MM.1S (cell line): ENCODE results near the gene SREBF1.
A peak's percentile ranks its signal among the peaks of the same experiment; 100 is the strongest.

Source experiments
- DNase-seq: peaks from one replicate; pipeline ENCODE4 v3.0.0-alpha.2; 2015
- H2AFZ ChIP-seq: fragments of 300-600 bp; sonication (generic); 2 replicates; pipeline ENCODE4 v1.6.0; 2016; ENCODE audit warnings: antibody characterized with exemption, low read length
- H3F3A ChIP-seq: fragments of 300-600 bp; sonication (generic); 2 replicates; pipeline ENCODE4 v1.6.1; 2016; ENCODE audit warnings: mild to moderate bottlenecking, antibody characterized with exemption, low read length, moderate library complexity, mixed read lengths; ENCODE audit not compliant: insufficient read depth
- H3K27ac ChIP-seq: fragments of 300-600 bp; sonication (generic); 2 replicates; pipeline ENCODE4 v1.5.1; 2016; ENCODE audit warnings: mild to moderate bottlenecking, low read length
- H3K27me3 ChIP-seq: fragments of 300-600 bp; sonication (generic); replicated peaks from 2 replicates; pipeline ENCODE4 v1.6.0; 2016; ENCODE audit warnings: low read length; ENCODE audit not compliant: insufficient read depth
- H3K36me3 ChIP-seq: fragments of 300-600 bp; sonication (generic); replicated peaks from 2 replicates; pipeline ENCODE4 v1.6.1; 2016; ENCODE audit warnings: mild to moderate bottlenecking, low read length, mixed read lengths; ENCODE audit not compliant: insufficient read depth
- H3K4me1 ChIP-seq: fragments of 300-600 bp; sonication (generic); 2 replicates; pipeline ENCODE4 v1.6.1; 2016; ENCODE audit warnings: low read length, mixed read lengths
- H3K4me2 ChIP-seq: fragments of 300-600 bp; sonication (generic); 2 replicates; pipeline ENCODE4 v1.6.0; 2016; ENCODE audit warnings: low read depth, low read length
- H3K4me3 ChIP-seq: fragments of 300-600 bp; sonication (generic); 2 replicates; pipeline ENCODE4 v1.5.1; 2016; ENCODE audit warnings: low read length, mixed read lengths
- H3K79me2 ChIP-seq: fragments of 300-600 bp; sonication (generic); 2 replicates; pipeline ENCODE4 v1.6.1; 2016; ENCODE audit warnings: mixed run types, low read length, mixed read lengths
- H3K9ac ChIP-seq: fragments of 300-600 bp; sonication (generic); 2 replicates; pipeline ENCODE4 v1.6.1; 2016; ENCODE audit warnings: low read length, mixed read lengths
- H3K9me2 ChIP-seq: fragments of 300-600 bp; sonication (generic); replicated peaks from 2 replicates; pipeline ENCODE4 v1.6.1; 2016; ENCODE audit warnings: mild to moderate bottlenecking, low read length, mixed read lengths; ENCODE audit not compliant: insufficient read depth
- H3K9me3 ChIP-seq: fragments of 300-600 bp; sonication (generic); replicated peaks from 2 replicates; pipeline ENCODE4 v1.6.1; 2016; ENCODE audit warnings: mild to moderate bottlenecking, low read length, mixed read lengths; ENCODE audit not compliant: insufficient read depth
- H4K20me1 ChIP-seq: fragments of 300-600 bp; sonication (generic); 2 replicates; pipeline ENCODE4 v1.6.1; 2016; ENCODE audit warnings: mild to moderate bottlenecking, low read length, moderate library complexity, mixed read lengths; ENCODE audit not compliant: insufficient read depth
- EZH2 ChIP-seq: fragments of 300-600 bp; sonication (generic); optimal IDR thresholded peaks from 2 replicates; pipeline ENCODE3; 2017; ENCODE audit warnings: low read depth, mild to moderate bottlenecking, antibody characterized with exemption, low read length, mixed read lengths
- EZH2phosphoT487 ChIP-seq: fragments of 300-600 bp; sonication (generic); IDR thresholded peaks from 2 replicates; pipeline ENCODE4 v1.6.1; 2018; ENCODE audit warnings: antibody characterized with exemption, low read length
- TF ChIP-seq, protein P1 (sequence below): fragments of 300-600 bp; sonication (generic); IDR thresholded peaks from 2 replicates; pipeline ENCODE4 v1.5.1; 2016; ENCODE audit warnings: antibody characterized with exemption, low read length, mixed read lengths

SREBF1 gene

DNA sequence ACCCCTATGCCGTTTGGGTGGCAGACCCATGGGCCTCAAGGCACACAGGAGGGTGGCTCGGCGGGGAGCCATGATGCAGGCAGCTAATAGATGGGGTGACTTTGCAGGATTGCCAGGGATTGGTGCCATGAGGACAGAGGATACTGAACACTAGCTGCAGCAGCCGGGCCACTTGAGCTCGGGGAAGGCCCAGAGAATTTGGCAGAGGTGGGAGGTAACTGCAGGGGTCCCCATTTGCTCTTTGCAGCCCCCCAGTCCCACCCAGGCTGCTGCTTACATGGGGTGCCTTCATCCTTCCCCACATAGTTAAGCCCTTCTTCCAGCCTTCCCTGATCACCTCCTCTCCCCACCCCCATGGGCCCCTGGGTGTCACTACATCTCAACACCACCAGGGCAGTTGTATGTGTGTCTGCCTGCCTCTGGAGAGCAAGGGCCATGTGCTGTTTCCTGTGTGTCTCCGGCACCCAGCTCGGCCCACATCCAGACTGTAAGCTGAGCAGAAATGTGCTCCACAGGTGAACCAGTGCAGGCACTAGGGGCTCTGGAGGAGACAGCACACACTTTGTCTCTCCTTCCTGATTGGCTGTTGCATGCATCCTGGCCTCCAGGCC, 52.0 kb downstream of the SREBF1 start:
- Histone ChIP-seq H3K27me3 (no peaks in the 10 kb centered on the region), H3K9me3 (no peaks in the 10 kb centered on the region), H3K4me1 (no peaks in the 10 kb centered on the region), H4K20me1 (no peaks in the 10 kb centered on the region), H2AFZ (no peak overlapping the region), H3K79me2 (peaks cover 25% of the 10 kb centered on the region), H3F3A (0 out of 2 replicates have a peak, but pooled peaks cover 5% of the 10 kb centered on the region), H3K4me3 (no peak overlapping the region), H3K9ac (no peak overlapping the region), H3K36me3 (no peaks in the 10 kb centered on the region), H3K27ac (no peak overlapping the region), H3K9me2 (no peaks in the 10 kb centered on the region), H3K4me2 (no peak overlapping the region)
- TF ChIP-seq EZH2 (no peak), EZH2phosphoT487 (no peak)
- TF ChIP-seq, protein P1, sequence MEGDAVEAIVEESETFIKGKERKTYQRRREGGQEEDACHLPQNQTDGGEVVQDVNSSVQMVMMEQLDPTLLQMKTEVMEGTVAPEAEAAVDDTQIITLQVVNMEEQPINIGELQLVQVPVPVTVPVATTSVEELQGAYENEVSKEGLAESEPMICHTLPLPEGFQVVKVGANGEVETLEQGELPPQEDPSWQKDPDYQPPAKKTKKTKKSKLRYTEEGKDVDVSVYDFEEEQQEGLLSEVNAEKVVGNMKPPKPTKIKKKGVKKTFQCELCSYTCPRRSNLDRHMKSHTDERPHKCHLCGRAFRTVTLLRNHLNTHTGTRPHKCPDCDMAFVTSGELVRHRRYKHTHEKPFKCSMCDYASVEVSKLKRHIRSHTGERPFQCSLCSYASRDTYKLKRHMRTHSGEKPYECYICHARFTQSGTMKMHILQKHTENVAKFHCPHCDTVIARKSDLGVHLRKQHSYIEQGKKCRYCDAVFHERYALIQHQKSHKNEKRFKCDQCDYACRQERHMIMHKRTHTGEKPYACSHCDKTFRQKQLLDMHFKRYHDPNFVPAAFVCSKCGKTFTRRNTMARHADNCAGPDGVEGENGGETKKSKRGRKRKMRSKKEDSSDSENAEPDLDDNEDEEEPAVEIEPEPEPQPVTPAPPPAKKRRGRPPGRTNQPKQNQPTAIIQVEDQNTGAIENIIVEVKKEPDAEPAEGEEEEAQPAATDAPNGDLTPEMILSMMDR = 0 out of 2 replicates have a peak, but pooled peaks have one; percentile 7
- no peak for DNase-seq

DNA sequence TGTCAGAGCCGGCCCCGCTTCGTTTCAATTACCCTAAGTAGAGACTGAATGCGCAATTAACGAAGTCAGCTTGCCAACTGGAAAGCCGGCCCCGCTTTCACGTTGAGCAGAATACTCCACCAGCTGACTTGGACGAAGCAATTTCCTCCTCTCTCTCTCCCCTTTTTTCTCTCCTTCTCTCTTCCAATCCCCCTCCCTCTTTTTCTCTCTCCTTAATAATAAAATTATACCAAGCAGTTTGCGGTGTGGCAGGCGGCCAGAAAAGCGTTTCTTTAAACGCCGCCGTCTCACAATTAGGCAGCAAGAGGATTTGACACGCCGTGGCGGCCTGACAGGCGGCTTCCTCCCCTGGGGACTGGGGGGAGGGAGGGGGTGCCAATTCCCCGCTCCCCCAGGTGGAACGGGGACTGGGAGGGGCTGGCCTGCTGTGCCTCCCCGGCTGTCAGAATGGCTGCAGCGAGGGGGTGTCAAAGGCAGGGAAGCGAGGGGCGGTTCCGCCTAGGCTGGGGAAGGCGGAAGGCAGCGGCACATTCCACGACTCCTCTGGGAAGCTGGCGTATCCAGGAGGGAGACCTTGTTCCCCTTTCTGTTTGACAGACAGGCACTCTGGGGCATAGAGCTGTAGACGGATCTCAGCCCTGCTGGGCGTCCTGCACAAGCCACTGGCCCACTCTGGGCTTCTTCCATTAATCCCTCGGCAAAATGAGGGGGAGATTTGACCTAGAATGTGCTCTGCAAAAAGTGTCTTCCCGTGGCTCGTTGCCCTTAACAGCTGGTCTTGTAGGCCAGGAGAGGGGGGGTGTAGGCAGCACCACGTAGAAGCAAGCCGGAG, 52.7 kb downstream of the SREBF1 start:
- Histone ChIP-seq H2AFZ (no peak overlapping the region), H3K27me3 (no peaks in the 10 kb centered on the region), H3K9me3 (no peaks in the 10 kb centered on the region), H4K20me1 (no peaks in the 10 kb centered on the region), H3K79me2 (peaks cover 25% of the 10 kb centered on the region), H3K36me3 (no peaks in the 10 kb centered on the region), H3K27ac (no peak overlapping the region), H3K4me1 (no peaks in the 10 kb centered on the region), H3K9me2 (no peaks in the 10 kb centered on the region), H3K4me3 (peak overlapping the region; percentile 50), H3K4me2 (peak overlapping the region; percentile 92), H3K9ac (peak overlapping the region; percentile 23; the same call in 1 of the 2 replicates), H3F3A (0 out of 2 replicates have a peak, but pooled peaks cover 5% of the 10 kb centered on the region)
- TF ChIP-seq EZH2phosphoT487 = no peak
- TF ChIP-seq EZH2 = no peak
- TF ChIP-seq, protein P1 = no peak
- no peak for DNase-seq

DNA sequence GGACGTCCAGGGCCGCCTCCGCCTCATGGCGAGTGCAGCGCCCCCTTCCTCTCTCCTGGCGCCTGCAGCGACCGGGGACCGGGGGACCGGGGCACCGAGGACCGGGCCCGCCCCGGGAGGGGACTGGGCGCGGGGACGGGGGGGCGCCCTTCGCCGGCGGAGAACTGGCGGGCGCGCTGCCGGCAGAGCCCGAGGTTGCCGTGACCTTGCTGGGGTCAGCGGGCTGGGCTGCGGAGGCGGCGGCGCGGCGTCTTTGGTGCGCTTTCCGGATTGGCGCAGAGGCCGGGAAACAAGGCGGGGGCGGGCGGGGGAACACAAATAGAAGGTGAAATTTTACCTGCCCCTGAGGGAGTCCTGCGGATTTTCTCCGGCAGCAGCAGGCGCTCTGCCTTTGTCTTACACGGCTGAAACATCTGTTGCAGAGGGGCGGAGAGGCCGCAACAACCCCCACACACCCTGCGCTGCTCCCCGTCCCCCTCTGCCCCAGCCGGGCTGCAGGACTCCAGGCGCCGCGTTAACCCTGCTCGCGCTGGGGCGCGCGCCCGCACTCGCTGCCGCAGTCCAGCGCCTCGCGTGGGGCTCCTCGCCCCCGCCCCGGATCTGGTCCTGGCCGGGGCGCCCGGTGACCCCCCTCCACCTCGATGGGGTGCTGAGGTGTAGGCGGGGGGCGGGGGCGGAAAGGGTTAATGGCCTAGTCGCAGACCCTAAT, 53.5 kb downstream of the SREBF1 start:
- Histone ChIP-seq H3K27ac (no peak overlapping the region), H3K27me3 (no peaks in the 10 kb centered on the region), H3K9me2 (no peaks in the 10 kb centered on the region), H3K4me1 (no peaks in the 10 kb centered on the region), H3K36me3 (no peaks in the 10 kb centered on the region), H3K4me2 (peak overlapping the region; percentile 92), H2AFZ (peak overlapping the region; percentile 26; the same call in 1 of the 2 replicates), H3K79me2 (peaks cover 25% of the 10 kb centered on the region), H3K9ac (peak overlapping the region; percentile 32; the same call in 1 of the 2 replicates), H3K9me3 (no peaks in the 10 kb centered on the region), H3F3A (0 out of 2 replicates have a peak, but pooled peaks cover 5% of the 10 kb centered on the region), H4K20me1 (no peaks in the 10 kb centered on the region), H3K4me3 (peak overlapping the region; percentile 50)
- TF ChIP-seq EZH2 (no peak), EZH2phosphoT487 (no peak)
- TF ChIP-seq, protein P1 = peak; percentile 21; the same call in 1 of the 2 replicates
- DNase-seq = peak; percentile 71
